ENCODE measurements around the gene FNBP1.

Gene FNBP1

GRCh38 chr9:129850821-129851550 is 192.0 kb downstream of the FNBP1 start:
- FAIRE-seq, result no peak

GRCh38 chr9:129849901-129850300 is 193.1 kb downstream of the FNBP1 start:
- FAIRE-seq, result no peak

- no peak for FAIRE-seq
Measured at GRCh38 chr9:129848712-129849441, 194.1 kb downstream of the FNBP1 start.

- no peak for FAIRE-seq
Measured at GRCh38 chr9:129845373-129845772, 197.6 kb downstream of the FNBP1 start.

GRCh38 chr9:129841071-129841470 is 201.9 kb downstream of the FNBP1 start:
- no peak for FAIRE-seq

DNA sequence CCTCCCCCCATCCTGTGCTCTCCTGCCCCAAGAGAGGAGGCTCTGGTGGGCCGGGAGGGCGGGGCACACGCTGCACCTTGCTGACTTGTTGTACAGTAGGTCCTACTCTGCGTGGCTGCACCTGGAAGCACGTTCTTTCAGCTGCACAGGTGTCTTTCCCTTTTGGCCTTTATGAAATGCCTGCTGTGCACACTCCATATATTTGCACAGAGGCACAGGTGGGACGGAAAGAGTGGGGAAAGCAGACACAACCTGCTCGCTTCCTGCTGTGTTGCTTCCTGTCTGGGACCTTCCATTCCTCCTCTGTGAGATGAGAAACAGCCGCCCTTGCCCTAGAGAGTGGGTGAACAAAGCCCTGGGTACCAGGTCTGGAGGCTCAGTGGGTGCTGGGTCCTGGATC is 203.0 kb downstream of the FNBP1 start:
- no peak for FAIRE-seq

- no peak for FAIRE-seq
Measured at GRCh38 chr9:129839324-129840023, 203.5 kb downstream of the FNBP1 start.

DNA sequence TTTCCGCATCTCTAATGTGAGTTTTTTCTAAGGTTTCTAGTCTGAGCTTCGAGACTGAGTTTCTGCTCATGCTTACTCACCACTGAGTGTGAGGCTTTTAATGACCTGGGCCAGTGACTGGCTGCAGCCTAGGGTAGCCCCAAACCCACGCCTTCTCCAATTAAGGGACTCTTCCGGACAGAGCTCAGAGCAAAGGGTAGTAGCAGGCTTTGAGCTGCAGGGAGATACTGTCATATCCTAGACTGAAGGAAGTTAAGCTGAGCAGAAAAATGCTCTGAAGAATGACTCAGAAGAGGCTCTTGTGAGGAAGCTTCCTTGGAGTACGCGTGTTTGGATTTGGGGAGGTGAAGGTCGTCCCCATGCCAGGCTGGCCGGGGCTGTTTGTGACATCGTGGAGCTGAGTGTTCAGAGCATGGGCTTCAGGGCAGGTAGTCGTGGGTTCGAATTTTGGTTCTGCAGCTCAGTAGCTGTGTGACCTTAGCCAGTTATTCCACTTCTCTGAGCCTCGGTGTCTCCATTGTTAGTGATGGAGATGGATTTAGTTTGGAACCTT is 204.2 kb downstream of the FNBP1 start:
- FAIRE-seq, result no peak

Data from islet of Langerhans (tissue), 1 donor.